Measurements from ENCODE around the gene SRPK1.

SRPK1 gene

DNA sequence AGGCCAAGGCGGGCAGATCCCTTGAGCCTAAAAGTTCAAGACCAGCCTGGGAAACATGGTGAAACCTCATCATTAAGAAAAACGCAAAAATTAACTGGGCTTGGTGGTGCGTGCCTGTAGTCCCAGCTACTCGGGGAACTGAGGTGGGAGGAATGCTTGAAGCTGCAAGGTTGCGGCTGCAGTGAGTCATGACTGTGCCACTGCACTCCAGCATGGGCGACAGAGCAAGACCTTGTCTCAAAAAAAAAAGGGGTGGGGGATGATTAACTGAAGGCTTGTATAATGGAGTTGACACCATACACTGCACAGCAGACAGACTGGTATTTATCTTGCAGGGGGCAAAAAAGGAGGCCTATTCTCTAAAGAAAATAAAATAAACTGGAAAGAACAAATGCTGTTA is 27.7 kb downstream of the SRPK1 start:
- no peaks in the 10 kb centered on the region for H3K27me3 ChIP-seq (ENCODE audit: control insufficient read depth in 3 of 3, insufficient read depth in 3 of 3, low read depth in 1 of 3, low read length in 3 of 3)
- H3K4me1 ChIP-seq (ENCODE audit: control insufficient read depth in 2 of 2, insufficient read depth in 1 of 2, low read depth in 1 of 2, low read length in 2 of 2): peaks cover 0 to 5% of the 10 kb centered on the region in 2 donors
- H2BK5ac ChIP-seq (ENCODE audit: low read length): no peak overlapping the region
- H3K4ac ChIP-seq (ENCODE audit: low read length): no peak overlapping the region
- peaks cover 4 to 52% of the 10 kb centered on the region in 2 donors for H3K36me3 ChIP-seq (replicated peaks in 1 of 2; ENCODE audit: control insufficient read depth in 2 of 2, insufficient read depth in 2 of 2, low read length in 2 of 2)
- DNase-seq (ENCODE audit: low spot score): no peak
- no peak overlapping the region for H2AFZ ChIP-seq (ENCODE audit: low read length)
- H4K8ac ChIP-seq (ENCODE audit: low read depth, low read length): no peak overlapping the region
- no peak overlapping the region for H3K14ac ChIP-seq (ENCODE audit: low read length)
- no peak overlapping the region for H2AK5ac ChIP-seq (ENCODE audit: low read depth, low read length)
- no peak overlapping the region for H3K4me3 ChIP-seq (ENCODE audit: low read length in 2 of 2)
- no peak overlapping the region for H3K18ac ChIP-seq (ENCODE audit: low read length)
- H3K9me3 ChIP-seq (replicated peaks in 1 of 2; ENCODE audit: control insufficient read depth in 2 of 2, insufficient read depth in 1 of 2, low read depth in 1 of 2, low read length in 2 of 2): peaks cover 2 to 5% of the 10 kb centered on the region in 2 donors
- H4K91ac ChIP-seq (ENCODE audit: low read depth, low read length, poor library complexity): no peak overlapping the region
- H2BK12ac ChIP-seq (ENCODE audit: low read length): no peak overlapping the region
- H2BK15ac ChIP-seq (ENCODE audit: low read length): no peak overlapping the region
- no peak overlapping the region for H3K4me2 ChIP-seq (ENCODE audit: insufficient read depth, low read length, poor library complexity, severe bottlenecking)
- H3K9ac ChIP-seq (ENCODE audit: low read depth, low read length, poor library complexity): no peak overlapping the region
- H3K27ac ChIP-seq (replicated peaks; ENCODE audit: low read length): no peak overlapping the region
- H2BK120ac ChIP-seq (ENCODE audit: low read depth, low read length): no peak overlapping the region
- H3K79me1 ChIP-seq (ENCODE audit: low read depth, low read length): peaks cover 2% of the 10 kb centered on the region
- no peak overlapping the region for H3K23ac ChIP-seq (ENCODE audit: low read depth, low read length, poor library complexity)
- no CpG with 5 or more reads among the region's 6 CpGs for WGBS, 2 donors (ENCODE audit: extremely low coverage in 2 of 2, insufficient read length in 2 of 2, insufficient replicate concordance in 1 of 2)

DNA sequence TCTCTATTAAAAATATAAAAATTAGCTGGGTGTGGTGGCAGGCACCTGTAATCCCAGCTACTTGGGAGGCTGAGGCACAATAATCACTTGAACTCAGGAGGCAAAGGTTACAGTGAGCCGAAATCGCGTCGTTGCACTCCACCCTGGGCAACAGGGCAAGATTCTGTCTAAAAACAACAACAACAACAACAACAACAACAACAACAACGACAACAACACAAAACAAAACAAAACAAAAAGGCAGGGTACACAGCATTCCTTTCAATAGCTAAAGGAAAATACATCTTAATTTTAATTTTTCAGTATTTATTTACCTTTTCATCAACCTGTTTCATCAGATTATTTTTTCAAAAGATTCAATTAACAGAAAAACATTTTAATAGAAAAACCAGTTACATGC is 28.4 kb downstream of the SRPK1 start:
- Histone ChIP-seq H3K4me2 (ENCODE audit: insufficient read depth, low read length, poor library complexity, severe bottlenecking) (no peak overlapping the region), H3K4me1 (ENCODE audit: control insufficient read depth in 2 of 2, insufficient read depth in 1 of 2, low read depth in 1 of 2, low read length in 2 of 2) (peaks cover 0 to 5% of the 10 kb centered on the region in 2 donors), H3K9me3 (replicated peaks in 1 of 2; ENCODE audit: control insufficient read depth in 2 of 2, insufficient read depth in 1 of 2, low read depth in 1 of 2, low read length in 2 of 2) (peaks cover 2 to 5% of the 10 kb centered on the region in 2 donors), H2BK5ac (ENCODE audit: low read length) (no peak overlapping the region), H3K18ac (ENCODE audit: low read length) (no peak overlapping the region), H3K36me3 (replicated peaks in 1 of 2; ENCODE audit: control insufficient read depth in 2 of 2, insufficient read depth in 2 of 2, low read length in 2 of 2) (peaks cover 5 to 53% of the 10 kb centered on the region in 2 donors), H2BK120ac (ENCODE audit: low read depth, low read length) (no peak overlapping the region), H3K23ac (ENCODE audit: low read depth, low read length, poor library complexity) (no peak overlapping the region), H4K8ac (ENCODE audit: low read depth, low read length) (no peak overlapping the region), H2BK15ac (ENCODE audit: low read length) (no peak overlapping the region), H3K27me3 (ENCODE audit: control insufficient read depth in 3 of 3, insufficient read depth in 3 of 3, low read depth in 1 of 3, low read length in 3 of 3) (no peaks in the 10 kb centered on the region), H2AFZ (ENCODE audit: low read length) (no peak overlapping the region), H3K27ac (replicated peaks; ENCODE audit: low read length) (no peak overlapping the region), H3K9ac (ENCODE audit: low read depth, low read length, poor library complexity) (no peak overlapping the region), H2AK5ac (ENCODE audit: low read depth, low read length) (no peak overlapping the region), H3K4ac (ENCODE audit: low read length) (no peak overlapping the region), H3K79me1 (ENCODE audit: low read depth, low read length) (peaks cover 2% of the 10 kb centered on the region), H2BK12ac (ENCODE audit: low read length) (no peak overlapping the region), H3K4me3 (ENCODE audit: low read length in 2 of 2) (no peak overlapping the region), H4K91ac (ENCODE audit: low read depth, low read length, poor library complexity) (no peak overlapping the region), H3K14ac (ENCODE audit: low read length) (no peak overlapping the region)
- WGBS, 2 donors (ENCODE audit: extremely low coverage in 2 of 2, insufficient read length in 2 of 2, insufficient replicate concordance in 1 of 2): no CpG with 5 or more reads among the region's 5 CpGs
- no peak for DNase-seq (ENCODE audit: low spot score)

DNA sequence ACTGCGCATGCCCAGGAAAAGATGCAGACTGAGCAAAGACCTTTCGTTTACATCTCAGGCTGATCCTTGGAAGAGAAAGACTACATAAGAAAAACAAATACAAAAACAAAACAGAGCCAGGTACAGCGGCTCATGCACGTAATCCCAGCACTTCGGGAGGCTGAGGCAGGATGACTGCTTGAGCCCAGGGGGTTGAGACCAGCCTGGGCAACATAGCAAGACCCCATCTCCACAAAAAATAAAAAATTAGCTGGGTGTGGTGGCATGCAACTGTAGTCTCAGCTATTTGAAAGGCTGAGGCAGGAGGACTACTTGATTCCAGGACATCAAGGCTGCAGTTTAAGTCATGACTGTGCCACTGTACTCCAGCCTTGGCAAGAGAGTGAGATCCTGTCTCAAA is 41.7 kb downstream of the SRPK1 start:
- Histone ChIP-seq H3K79me1 (ENCODE audit: low read depth, low read length) (peaks cover 1% of the 10 kb centered on the region), H2AK5ac (ENCODE audit: low read depth, low read length) (no peak overlapping the region), H3K36me3 (replicated peaks in 1 of 2; ENCODE audit: control insufficient read depth in 2 of 2, insufficient read depth in 2 of 2, low read length in 2 of 2) (peaks cover 10 to 88% of the 10 kb centered on the region in 2 donors), H3K14ac (ENCODE audit: low read length) (no peak overlapping the region), H3K18ac (ENCODE audit: low read length) (no peak overlapping the region), H2BK5ac (ENCODE audit: low read length) (no peak overlapping the region), H3K27ac (replicated peaks; ENCODE audit: low read length) (no peak overlapping the region), H3K4me1 (ENCODE audit: control insufficient read depth in 2 of 2, insufficient read depth in 1 of 2, low read depth in 1 of 2, low read length in 2 of 2) (no peaks in the 10 kb centered on the region), H2BK12ac (ENCODE audit: low read length) (no peak overlapping the region), H3K4me3 (ENCODE audit: low read length in 2 of 2) (no peak overlapping the region), H2BK15ac (ENCODE audit: low read length) (no peak overlapping the region), H3K4ac (ENCODE audit: low read length) (no peak overlapping the region), H3K4me2 (ENCODE audit: insufficient read depth, low read length, poor library complexity, severe bottlenecking) (no peak overlapping the region), H3K9ac (ENCODE audit: low read depth, low read length, poor library complexity) (no peak overlapping the region), H3K23ac (ENCODE audit: low read depth, low read length, poor library complexity) (no peak overlapping the region), H3K9me3 (replicated peaks in 1 of 2; ENCODE audit: control insufficient read depth in 2 of 2, insufficient read depth in 1 of 2, low read depth in 1 of 2, low read length in 2 of 2) (peaks cover 1 to 14% of the 10 kb centered on the region in 2 donors), H2AFZ (ENCODE audit: low read length) (no peak overlapping the region), H3K27me3 (ENCODE audit: control insufficient read depth in 3 of 3, insufficient read depth in 3 of 3, low read depth in 1 of 3, low read length in 3 of 3) (no peaks in the 10 kb centered on the region), H4K91ac (ENCODE audit: low read depth, low read length, poor library complexity) (no peak overlapping the region), H4K8ac (ENCODE audit: low read depth, low read length) (no peak overlapping the region), H2BK120ac (ENCODE audit: low read depth, low read length) (no peak overlapping the region)
- DNase-seq (ENCODE audit: low spot score): no peak
- WGBS, 2 donors (ENCODE audit: extremely low coverage in 2 of 2, insufficient read length in 2 of 2, insufficient replicate concordance in 1 of 2): no CpG with 5 or more reads among the region's 5 CpGs

DNA sequence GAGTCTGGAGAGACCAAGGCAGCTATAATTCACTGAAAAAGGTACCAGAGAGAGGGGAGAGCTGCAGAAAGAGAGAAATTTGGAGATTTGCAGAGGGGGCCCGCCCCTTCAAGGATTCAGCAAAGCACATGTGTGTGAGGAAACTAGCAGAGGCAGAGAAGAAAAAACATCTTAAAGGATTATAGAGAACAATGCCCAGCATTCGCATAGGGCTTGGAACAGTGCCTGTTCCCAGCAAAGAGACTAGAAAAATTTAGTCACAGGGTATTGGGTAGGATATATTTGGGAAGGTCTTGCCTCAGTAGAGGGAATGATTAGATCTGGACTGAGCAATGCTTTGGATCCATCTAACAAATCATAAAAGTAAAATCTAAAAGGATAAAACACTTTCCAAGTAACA is 44.0 kb downstream of the SRPK1 start:
- H3K23ac ChIP-seq (ENCODE audit: low read depth, low read length, poor library complexity): no peak overlapping the region
- no peak overlapping the region for H2BK15ac ChIP-seq (ENCODE audit: low read length)
- peaks cover 1 to 14% of the 10 kb centered on the region in 2 donors for H3K9me3 ChIP-seq (replicated peaks in 1 of 2; ENCODE audit: control insufficient read depth in 2 of 2, insufficient read depth in 1 of 2, low read depth in 1 of 2, low read length in 2 of 2)
- H3K9ac ChIP-seq (ENCODE audit: low read depth, low read length, poor library complexity): no peak overlapping the region
- no CpG with 5 or more reads among the region's 2 CpGs for WGBS, 2 donors (ENCODE audit: extremely low coverage in 2 of 2, insufficient read length in 2 of 2, insufficient replicate concordance in 1 of 2)
- H3K4me3 ChIP-seq (ENCODE audit: low read length in 2 of 2): no peak overlapping the region
- H3K4ac ChIP-seq (ENCODE audit: low read length): no peak overlapping the region
- no peak overlapping the region for H3K27ac ChIP-seq (replicated peaks; ENCODE audit: low read length)
- no peak overlapping the region for H2BK5ac ChIP-seq (ENCODE audit: low read length)
- H2BK120ac ChIP-seq (ENCODE audit: low read depth, low read length): no peak overlapping the region
- H2AK5ac ChIP-seq (ENCODE audit: low read depth, low read length): no peak overlapping the region
- H4K8ac ChIP-seq (ENCODE audit: low read depth, low read length): no peak overlapping the region
- DNase-seq (ENCODE audit: low spot score): no peak
- H3K4me1 ChIP-seq (ENCODE audit: control insufficient read depth in 2 of 2, insufficient read depth in 1 of 2, low read depth in 1 of 2, low read length in 2 of 2): no peaks in the 10 kb centered on the region
- no peak overlapping the region for H4K91ac ChIP-seq (ENCODE audit: low read depth, low read length, poor library complexity)
- peaks cover 10 to 93% of the 10 kb centered on the region in 2 donors for H3K36me3 ChIP-seq (replicated peaks in 1 of 2; ENCODE audit: control insufficient read depth in 2 of 2, insufficient read depth in 2 of 2, low read length in 2 of 2)
- H2BK12ac ChIP-seq (ENCODE audit: low read length): no peak overlapping the region
- no peaks in the 10 kb centered on the region for H3K27me3 ChIP-seq (ENCODE audit: control insufficient read depth in 3 of 3, insufficient read depth in 3 of 3, low read depth in 1 of 3, low read length in 3 of 3)
- no peak overlapping the region for H3K4me2 ChIP-seq (ENCODE audit: insufficient read depth, low read length, poor library complexity, severe bottlenecking)
- no peak overlapping the region for H3K14ac ChIP-seq (ENCODE audit: low read length)
- no peak overlapping the region for H2AFZ ChIP-seq (ENCODE audit: low read length)
- H3K79me1 ChIP-seq (ENCODE audit: low read depth, low read length): no peaks in the 10 kb centered on the region
- H3K18ac ChIP-seq (ENCODE audit: low read length): no peak overlapping the region

Data from neuronal stem cell (in vitro differentiated cells).